Endothelial cell of umbilical vein (primary cell): ENCODE measurements around the gene MACROD2. TPM values are rescaled to one million over a fixed set of nuclear protein-coding genes. Genes with fewer than 3 reads are reported as not detected.

Source experiments
- BruUV-seq: library from RNA; stranded (reverse); fragments of 400-500 nt; replicated peaks from 2 replicates; lab custom pipeline; 2021; lab: Mats Ljungman, UMichigan
- CTCF ChIA-PET: fragments of 300-600, 350-600 bp; sonication (Branson Sonifier 250); formaldehyde crosslinking; loops from one replicate; lab custom pipeline; 2021; ENCODE audit warnings: antibody characterized with exemption, inconsistent platforms; lab: Charles Lee
- POLR2A ChIA-PET: fragments of 300-600, 350-600 bp; sonication (Branson Sonifier 250); formaldehyde crosslinking; loops from one replicate; lab custom pipeline; 2021; ENCODE audit warnings: antibody characterized with exemption, inconsistent platforms; lab: Charles Lee
- DNase-seq: peaks from one replicate; pipeline ENCODE4 v3.0.0-alpha.2; 2011; ENCODE audit warnings: low read depth, low spot score
- FAIRE-seq: peaks from 2 replicates; lab custom pipeline; 2011; peaks lifted over from hg19 to GRCh38; lab: Jason Lieb, UNC
- H2AFZ ChIP-seq: 2 replicates; pipeline ENCODE4 v1.6.0; 2012; ENCODE audit warnings: low read depth, low read length, control low read depth, inconsistent platforms
- H3K27ac ChIP-seq: 2 replicates; pipeline ENCODE4 v1.5.1; 2011; ENCODE audit warnings: low read depth, mild to moderate bottlenecking, control low read depth, low read length, moderate library complexity; ENCODE audit not compliant: insufficient read depth
- H3K27me3 ChIP-seq, 2 experiments: 2 replicates each; pipeline versions ENCODE4 v1.6.0 to v1.6.1; 2011; ENCODE audit warnings: low read length in 2 of 2, mixed read lengths in 1 of 2; ENCODE audit not compliant: control insufficient read depth in 2 of 2, insufficient read depth in 2 of 2
- H3K36me3 ChIP-seq, 2 experiments: 2 replicates in 1 of 2; 3 replicates in 1 of 2; pipeline ENCODE4 v1.5.1; 2011; ENCODE audit warnings: low read length in 2 of 2, mild to moderate bottlenecking in 1 of 2, moderate library complexity in 1 of 2; ENCODE audit not compliant: control insufficient read depth in 2 of 2, insufficient read depth in 2 of 2; ENCODE audit errors: extremely low read depth in 1 of 2
- H3K4me1 ChIP-seq: 3 replicates; pipeline ENCODE4 v1.5.1; 2011; ENCODE audit warnings: mild to moderate bottlenecking, low read length; ENCODE audit not compliant: control insufficient read depth, insufficient read depth; ENCODE audit errors: extremely low read depth
- H3K4me2 ChIP-seq: 2 replicates; pipeline ENCODE4 v1.6.1; 2011; ENCODE audit warnings: low read length, control low read depth, mixed read lengths; ENCODE audit not compliant: insufficient read depth
- H3K4me3 ChIP-seq, 3 experiments: fragments of 200-600 bp in 1 of 3; sonication (generic), shearing (Covaris generic) in 1 of 3; replicated peaks in 1 of 3; 2 replicates each; pipeline ENCODE4 v1.5.1; 2011 to 2016; ENCODE audit warnings: control low read depth in 3 of 3, low read length in 3 of 3, mild to moderate bottlenecking in 2 of 3, inconsistent platforms in 1 of 3, low read depth in 1 of 3, moderate library complexity in 1 of 3; ENCODE audit not compliant: insufficient read depth in 1 of 3
- H3K79me2 ChIP-seq: 2 replicates; pipeline ENCODE4 v1.6.0; 2012; ENCODE audit warnings: low read length, inconsistent platforms; ENCODE audit not compliant: control insufficient read depth, insufficient read depth
- H3K9ac ChIP-seq: replicated peaks from 2 replicates; pipeline ENCODE3; 2011; ENCODE audit warnings: low read length, control low read depth; ENCODE audit not compliant: insufficient read depth; ENCODE audit errors: extremely low read depth
- H3K9me1 ChIP-seq: replicated peaks from 3 replicates; pipeline ENCODE4 v1.6.0; 2011; ENCODE audit warnings: mild to moderate bottlenecking, low read length; ENCODE audit not compliant: control insufficient read depth, insufficient read depth; ENCODE audit errors: extremely low read depth
- H3K9me3 ChIP-seq: replicated peaks from 2 replicates; pipeline ENCODE4 v1.5.1; 2012; ENCODE audit warnings: low read length, inconsistent platforms; ENCODE audit not compliant: control insufficient read depth, insufficient read depth
- H4K20me1 ChIP-seq: replicated peaks from 2 replicates; pipeline ENCODE3; 2011; ENCODE audit warnings: mild to moderate bottlenecking, low read length; ENCODE audit not compliant: control insufficient read depth, insufficient read depth; ENCODE audit errors: extremely low read depth
- EZH2 ChIP-seq: IDR thresholded peaks from 2 replicates; pipeline ENCODE4 v1.6.1; 2012; ENCODE audit warnings: borderline replicate concordance, low read depth, mild to moderate bottlenecking, moderate library complexity, low read length, inconsistent platforms; ENCODE audit not compliant: severe bottlenecking
- FOS ChIP-seq: IDR thresholded peaks from 2 replicates; pipeline ENCODE4 v1.6.1; 2011; ENCODE audit warnings: mild to moderate bottlenecking, low read length, moderate library complexity, borderline replicate concordance; ENCODE audit not compliant: insufficient read depth
- GATA2 ChIP-seq: IDR thresholded peaks from 2 replicates; pipeline ENCODE4 v1.7.0; 2011; ENCODE audit warnings: low read depth, mild to moderate bottlenecking, moderate library complexity, mixed read lengths, low read length; ENCODE audit not compliant: insufficient read length, insufficient read depth
- JUN ChIP-seq: IDR thresholded peaks from 2 replicates; pipeline ENCODE4 v1.6.1; 2011; ENCODE audit warnings: borderline replicate concordance, low read depth; ENCODE audit not compliant: insufficient read length, insufficient read depth
- MYC ChIP-seq: IDR thresholded peaks from one replicate; pipeline ENCODE4 v1.6.1; 2011; ENCODE audit warnings: mild to moderate bottlenecking, low read depth, low read length
- POLR2A ChIP-seq: IDR thresholded peaks from 2 replicates; pipeline ENCODE4 v1.6.1; 2012; ENCODE audit warnings: low read depth, mild to moderate bottlenecking, control low read depth, low read length
- POLR2AphosphoS5 ChIP-seq: IDR thresholded peaks from 2 replicates; pipeline ENCODE4 v1.6.1; 2012; ENCODE audit warnings: low read depth, mild to moderate bottlenecking, control low read depth, low read length, moderate library complexity; ENCODE audit not compliant: insufficient read depth
- dilution Hi-C: fragments of 300-500 bp; cut with MboI; formaldehyde crosslinking; loops from one replicate; pipeline ENCODE4 v1.15.0; 2019; ENCODE audit warnings: low sequenced_read_pairs; ENCODE audit not compliant: extremely low pct_ligation_motif_present
- intact Hi-C: fragments of 100-400 bp; cut with micrococcal nuclease; formaldehyde crosslinking; loops from one replicate; pipeline ENCODE4 v1.10.0; 2022
- polyA plus RNA-seq, 4 experiments: library from polyadenylated mRNA; depleted of rRNA in 3 of 4; stranded (reverse) in 3 of 4; unstranded in 1 of 4; fragments of >200 nt; gene quantifications; 2 replicates each; pipeline versions ENCODE4 v1.2.1 to v1.2.3, GENCODE V29; 2011 to 2012; ENCODE audit warnings: missing spikeins in 1 of 4
- total RNA-seq: library from RNA; stranded (reverse); gene quantifications from 2 replicates; pipeline ENCODE4 v1.2.3, GENCODE V29; 2021
- TF ChIP-seq, protein P1 (sequence below): IDR thresholded peaks from 2 replicates; pipeline ENCODE4 v1.6.1; 2011; ENCODE audit not compliant: insufficient read depth, insufficient read length
- TF ChIP-seq, protein P2 (sequence below), 2 donors: IDR thresholded peaks; 1 replicate in 1 of 2; 2 replicates in 1 of 2; pipeline ENCODE4 v1.5.1; 2011; ENCODE audit warnings: low read length in 2 of 2, mild to moderate bottlenecking in 2 of 2, moderate library complexity in 2 of 2, control low read depth in 1 of 2, inconsistent platforms in 1 of 2, low read depth in 1 of 2; ENCODE audit not compliant: insufficient read depth in 1 of 2; ENCODE audit errors: extremely low read depth in 1 of 2

The MACROD2 gene
- total and polyA plus RNA-seq, 2 donors (not counting 3 experiments of a cell fraction or from before 2014, with no cell fraction given) = 0.11 to 0.73 TPM

DNA sequence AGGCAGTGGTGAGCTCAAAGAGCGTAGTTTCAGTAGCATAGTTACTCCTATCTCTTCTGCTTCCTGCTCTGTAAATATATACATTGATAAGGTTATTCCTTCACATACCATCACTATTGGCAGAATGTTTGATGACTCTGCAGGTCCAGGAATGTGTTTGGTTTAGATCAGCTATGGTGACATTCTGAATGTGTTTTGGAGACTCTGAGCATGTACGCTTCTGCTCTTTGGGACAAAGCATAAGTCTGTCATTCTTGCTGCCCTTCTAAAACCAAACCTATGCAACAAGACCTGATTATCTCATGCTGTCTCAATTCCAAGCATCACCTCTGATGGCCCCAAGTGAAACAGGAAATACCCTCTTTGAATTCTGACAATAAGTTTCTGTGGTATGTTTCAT is 1503.6 kb downstream of the MACROD2 start:
- Histone ChIP-seq H3K27ac (no peak overlapping the region), H2AFZ (no peak overlapping the region), H3K9ac (no peak overlapping the region), H3K9me3 (no peaks in the 10 kb centered on the region), H4K20me1 (no peaks in the 10 kb centered on the region), H3K27me3 (no peaks in the 10 kb centered on the region), H3K4me3 (no peak overlapping the region), H3K4me2 (no peak overlapping the region), H3K9me1 (no peaks in the 10 kb centered on the region), H3K79me2 (no peaks in the 10 kb centered on the region), H3K36me3 (no peaks in the 10 kb centered on the region), H3K4me1 (no peaks in the 10 kb centered on the region)
- TF ChIP-seq MYC (no peak), JUN (no peak), EZH2 (no peak), POLR2A (no peak), FOS (no peak), GATA2 (no peak), POLR2AphosphoS5 (no peak)
- TF ChIP-seq, protein P1, sequence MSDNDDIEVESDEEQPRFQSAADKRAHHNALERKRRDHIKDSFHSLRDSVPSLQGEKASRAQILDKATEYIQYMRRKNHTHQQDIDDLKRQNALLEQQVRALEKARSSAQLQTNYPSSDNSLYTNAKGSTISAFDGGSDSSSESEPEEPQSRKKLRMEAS = no peak
- TF ChIP-seq, protein P2, sequence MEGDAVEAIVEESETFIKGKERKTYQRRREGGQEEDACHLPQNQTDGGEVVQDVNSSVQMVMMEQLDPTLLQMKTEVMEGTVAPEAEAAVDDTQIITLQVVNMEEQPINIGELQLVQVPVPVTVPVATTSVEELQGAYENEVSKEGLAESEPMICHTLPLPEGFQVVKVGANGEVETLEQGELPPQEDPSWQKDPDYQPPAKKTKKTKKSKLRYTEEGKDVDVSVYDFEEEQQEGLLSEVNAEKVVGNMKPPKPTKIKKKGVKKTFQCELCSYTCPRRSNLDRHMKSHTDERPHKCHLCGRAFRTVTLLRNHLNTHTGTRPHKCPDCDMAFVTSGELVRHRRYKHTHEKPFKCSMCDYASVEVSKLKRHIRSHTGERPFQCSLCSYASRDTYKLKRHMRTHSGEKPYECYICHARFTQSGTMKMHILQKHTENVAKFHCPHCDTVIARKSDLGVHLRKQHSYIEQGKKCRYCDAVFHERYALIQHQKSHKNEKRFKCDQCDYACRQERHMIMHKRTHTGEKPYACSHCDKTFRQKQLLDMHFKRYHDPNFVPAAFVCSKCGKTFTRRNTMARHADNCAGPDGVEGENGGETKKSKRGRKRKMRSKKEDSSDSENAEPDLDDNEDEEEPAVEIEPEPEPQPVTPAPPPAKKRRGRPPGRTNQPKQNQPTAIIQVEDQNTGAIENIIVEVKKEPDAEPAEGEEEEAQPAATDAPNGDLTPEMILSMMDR (IDR thresholded peaks at IDR 0.05; ENCODE audit: extremely low read depth in 1 of 2, insufficient read depth in 1 of 2, low read depth in 1 of 2, low read length in 2 of 2) = no peak
- no TSS peak for BruUV-seq
- DNase-seq (no peak), FAIRE-seq (no peak)
- ChIA-PET POLR2A (no interaction called here), CTCF (no interaction called here)
- intact Hi-C loops = no loop called here
- dilution Hi-C loops = no loop called here
